SU-DHL-6 (cell line): ENCODE results near the gene ANKRD60.

Experiments
- H2AFZ ChIP-seq: fragments of 200-600 bp; sonication (generic); 2 replicates; pipeline ENCODE4 v1.6.1; 2014; ENCODE audit warnings: low read depth, mild to moderate bottlenecking, moderate library complexity, mixed read lengths, antibody characterized with exemption, low read length; ENCODE audit not compliant: severe bottlenecking
- H3F3A ChIP-seq: fragments of 200-600 bp; shearing (Covaris generic); 2 replicates; pipeline ENCODE4 v1.6.0; 2016; ENCODE audit warnings: antibody characterized with exemption, mild to moderate bottlenecking; ENCODE audit not compliant: insufficient read depth
- H3K27ac ChIP-seq: fragments of 200-600 bp; sonication (generic); 2 replicates; pipeline ENCODE4 v1.5.1; 2016; ENCODE audit warnings: low read depth, mild to moderate bottlenecking, low read length, moderate library complexity, mixed read lengths
- H3K27me3 ChIP-seq: fragments of 200-600 bp; sonication (generic), shearing (Covaris generic); 2 replicates; pipeline ENCODE4 v1.6.0; 2014; ENCODE audit warnings: mild to moderate bottlenecking, low read length
- H3K36me3 ChIP-seq: fragments of 200-600 bp; sonication (generic); 2 replicates; pipeline ENCODE4 v1.6.1; 2014; ENCODE audit warnings: mild to moderate bottlenecking, low read length, mixed read lengths
- H3K4me2 ChIP-seq: fragments of 300-600, 200-600 bp; shearing (Covaris generic), sonication (generic); 2 replicates; pipeline ENCODE4 v1.6.0; 2014; ENCODE audit warnings: low read length, low read depth, mild to moderate bottlenecking; ENCODE audit not compliant: poor library complexity, severe bottlenecking
- H3K4me3 ChIP-seq: fragments of 200-600 bp; sonication (generic); 2 replicates; pipeline ENCODE4 v1.5.1; 2014; ENCODE audit warnings: antibody characterized with exemption, low read length, mild to moderate bottlenecking, mixed read lengths; ENCODE audit not compliant: insufficient read depth, poor library complexity, severe bottlenecking
- H3K79me2 ChIP-seq: fragments of 200-600 bp; sonication (generic); 2 replicates; pipeline ENCODE4 v1.6.1; 2014; ENCODE audit warnings: mild to moderate bottlenecking, low read length, moderate library complexity; ENCODE audit not compliant: insufficient read depth
- H3K9ac ChIP-seq: fragments of 200-600 bp; sonication (generic); 2 replicates; pipeline ENCODE4 v1.7.0; 2014; ENCODE audit warnings: mild to moderate bottlenecking, low read length
- H3K9me2 ChIP-seq: fragments of 200-600 bp; sonication (generic); replicated peaks from 2 replicates; pipeline ENCODE4 v1.6.1; 2014; ENCODE audit warnings: low read length; ENCODE audit not compliant: insufficient read depth
- H3K9me3 ChIP-seq: fragments of 200-600 bp; sonication (generic); 2 replicates; pipeline ENCODE4 v1.6.1; 2014; ENCODE audit warnings: low read length, mixed read lengths; ENCODE audit not compliant: insufficient read depth
- H4K20me1 ChIP-seq: fragments of 200-600 bp; sonication (generic); 2 replicates; pipeline ENCODE4 v1.6.1; 2014; ENCODE audit warnings: low read depth, mild to moderate bottlenecking, antibody characterized with exemption, low read length, moderate library complexity, mixed read lengths
- CTCF ChIP-seq: fragments of 200-600 bp; sonication (generic); IDR thresholded peaks from one replicate; pipeline ENCODE4 v1.5.1; 2017; ENCODE audit warnings: antibody characterized with exemption, mild to moderate bottlenecking, low read length, moderate library complexity; ENCODE audit not compliant: insufficient read depth, poor library complexity, severe bottlenecking
- EZH2phosphoT487 ChIP-seq: fragments of 200-600 bp; sonication (generic), shearing (Covaris generic); conservative IDR thresholded peaks from 2 replicates; pipeline ENCODE4 v1.6.1; 2018; ENCODE audit warnings: mild to moderate bottlenecking, antibody characterized with exemption, low read length, moderate library complexity, mixed read lengths

ANKRD60 gene

GRCh38 chr20:58241766-58242465, 13.5 kb upstream of the ANKRD60 start:
- Histone ChIP-seq H3K9ac (no peak overlapping the region), H3K79me2 (no peaks in the 10 kb centered on the region), H3K9me3 (no peaks in the 10 kb centered on the region), H3K4me2 (no peak overlapping the region), H3K27me3 (no peaks in the 10 kb centered on the region), H3F3A (no peaks in the 10 kb centered on the region), H3K27ac (no peak overlapping the region), H2AFZ (no peak overlapping the region), H3K36me3 (no peaks in the 10 kb centered on the region), H4K20me1 (no peaks in the 10 kb centered on the region), H3K4me3 (no peak overlapping the region), H3K9me2 (no peaks in the 10 kb centered on the region)
- no peak for TF ChIP-seq CTCF
- no peak for TF ChIP-seq EZH2phosphoT487

DNA sequence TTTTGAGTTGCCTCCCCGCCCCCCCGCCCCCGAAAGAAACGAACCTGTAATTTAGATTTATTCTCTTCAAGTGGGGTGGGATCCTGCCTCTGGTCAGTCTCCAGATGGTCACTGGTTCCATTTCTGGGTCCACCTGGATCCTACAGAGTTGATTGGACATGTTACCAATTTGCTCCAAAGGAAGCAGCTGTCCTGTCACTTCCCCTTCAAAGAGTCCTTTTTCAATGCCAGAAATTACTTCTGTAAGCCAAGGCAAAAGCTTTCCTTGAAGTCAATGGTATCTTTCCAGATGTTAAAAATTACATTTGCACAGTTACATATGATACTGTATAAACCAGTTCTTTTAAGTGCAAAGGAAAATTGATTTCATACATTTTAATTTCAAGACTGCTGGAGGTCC, 12.0 kb upstream of the ANKRD60 start:
- H4K20me1 ChIP-seq = no peaks in the 10 kb centered on the region
- no peaks in the 10 kb centered on the region for H3K36me3 ChIP-seq
- no peak overlapping the region for H2AFZ ChIP-seq
- H3F3A ChIP-seq = peaks cover 8% of the 10 kb centered on the region; the same call in 1 of the 2 replicates
- no peak overlapping the region for H3K27ac ChIP-seq
- TF ChIP-seq EZH2phosphoT487 (no peak), CTCF (no peak)
- no peak overlapping the region for H3K4me2 ChIP-seq
- no peaks in the 10 kb centered on the region for H3K9me2 ChIP-seq
- H3K9ac ChIP-seq = no peak overlapping the region
- H3K9me3 ChIP-seq = no peaks in the 10 kb centered on the region
- H3K79me2 ChIP-seq = no peaks in the 10 kb centered on the region
- no peaks in the 10 kb centered on the region for H3K27me3 ChIP-seq
- H3K4me3 ChIP-seq = no peak overlapping the region

DNA sequence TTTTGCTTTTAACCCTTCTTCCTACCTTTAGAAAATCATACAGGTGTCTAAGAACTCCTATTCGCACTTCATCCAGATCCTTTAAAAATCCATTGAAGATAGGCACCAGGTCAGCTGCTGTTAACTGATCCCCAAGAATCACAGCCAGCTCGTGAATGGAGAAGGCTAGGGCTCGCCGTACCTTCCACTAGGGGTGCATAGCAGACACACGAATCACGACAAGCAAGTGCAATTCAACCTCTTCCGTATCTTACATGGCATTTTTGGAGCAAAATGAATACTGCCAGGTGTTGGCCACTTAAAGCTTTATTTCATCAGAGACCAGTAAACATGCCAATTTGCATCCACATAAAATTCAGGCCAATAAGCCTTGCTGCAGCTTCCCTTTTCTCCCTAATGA, 10.8 kb upstream of the ANKRD60 start:
- Histone ChIP-seq H2AFZ (no peak overlapping the region), H3K4me3 (no peak overlapping the region), H3K9me3 (no peaks in the 10 kb centered on the region), H3K79me2 (no peaks in the 10 kb centered on the region), H3K36me3 (no peaks in the 10 kb centered on the region), H3K27ac (no peak overlapping the region), H3K4me2 (no peak overlapping the region), H3K27me3 (no peaks in the 10 kb centered on the region), H4K20me1 (no peaks in the 10 kb centered on the region), H3F3A (peaks cover 8% of the 10 kb centered on the region; the same call in 1 of the 2 replicates), H3K9me2 (no peaks in the 10 kb centered on the region), H3K9ac (no peak overlapping the region)
- TF ChIP-seq CTCF = no peak
- no peak for TF ChIP-seq EZH2phosphoT487
